ENCODE results near the gene ERBIN.
A peak's percentile ranks its signal among the peaks of the same experiment; 100 is the strongest.
"Not testable (repeated sequence)": the region's sequence is repeated elsewhere in the genome, so short reads cannot be mapped to it uniquely, and the experiment has no call there.

ERBIN gene

DNA sequence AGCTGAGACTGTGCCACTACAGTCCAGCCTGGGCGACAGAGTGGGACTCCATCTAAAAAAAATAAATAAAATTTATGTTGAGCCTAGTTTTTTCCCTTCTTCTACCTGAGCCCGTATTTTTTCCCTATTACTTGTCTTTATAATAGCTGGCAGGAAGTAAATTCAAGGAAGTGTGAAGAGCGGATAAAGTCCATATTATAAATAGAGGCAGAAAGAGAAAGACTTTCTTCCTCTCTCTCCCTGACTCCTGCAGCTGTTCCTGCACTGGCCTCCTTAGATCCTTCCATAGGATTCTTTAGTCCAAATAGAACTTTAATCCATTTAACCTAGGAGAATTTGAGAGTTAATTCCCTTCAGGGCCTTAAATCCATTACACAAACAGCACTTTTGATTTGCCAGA, 10.3 kb upstream of the ERBIN start:
- FAIRE-seq = no peak

GRCh38 chr5:65916636-65917035, 9.7 kb upstream of the ERBIN start:
- no peak for FAIRE-seq

DNA sequence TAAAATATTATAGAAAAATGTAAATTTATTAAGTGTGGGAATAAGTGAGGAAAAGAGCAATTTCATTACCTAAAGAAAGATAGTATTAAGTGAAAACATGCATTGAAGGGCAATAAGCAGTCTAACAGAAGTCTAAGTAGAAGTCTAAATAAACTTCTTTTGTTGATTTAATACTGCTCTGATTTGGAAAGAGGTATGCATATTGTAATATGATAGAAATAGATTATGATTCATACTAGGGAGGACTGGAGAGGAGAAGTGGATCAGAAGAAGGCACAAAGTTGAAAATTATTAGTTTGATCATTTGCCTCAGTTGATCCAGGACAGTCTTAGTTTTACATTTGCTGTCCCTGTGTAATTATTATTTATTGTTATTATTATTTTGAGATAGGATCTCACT, 6.6 kb upstream of the ERBIN start:
- FAIRE-seq = no peak

- no peak for FAIRE-seq
Observed at GRCh38 chr5:65923339-65923738, 3.0 kb upstream of the ERBIN start.

DNA sequence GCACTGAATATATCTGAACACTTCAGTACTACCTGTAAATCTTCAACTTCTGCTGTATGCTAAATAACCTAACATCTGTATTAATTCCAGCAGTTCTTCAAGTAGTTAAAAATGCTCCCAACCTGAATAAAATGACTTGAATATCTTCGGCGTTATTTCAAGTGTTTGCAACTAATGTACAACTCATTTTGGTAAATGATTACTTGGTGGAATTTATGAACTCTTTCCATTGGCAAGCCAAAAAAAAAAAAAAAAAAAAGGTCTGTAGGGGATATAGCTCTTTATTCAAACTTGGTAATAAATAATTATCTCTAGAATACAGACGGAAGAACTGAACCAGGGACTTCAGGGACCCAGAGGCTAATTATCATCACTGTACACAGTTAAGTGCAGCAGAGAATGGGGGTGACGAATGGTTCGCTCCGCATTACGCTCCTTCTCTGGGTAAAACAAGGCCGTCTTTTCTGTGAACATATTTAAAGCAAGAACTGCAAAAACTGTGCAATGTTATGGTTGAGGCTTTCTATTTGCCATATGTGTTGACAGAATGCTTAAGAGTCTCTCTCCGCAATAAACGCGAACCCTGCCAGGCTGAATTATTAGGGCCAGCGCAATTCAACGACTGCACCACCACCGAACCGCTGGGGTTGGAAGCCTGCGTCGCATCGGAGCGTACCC, 1.9 kb upstream of the ERBIN start:
- no peak for FAIRE-seq

GRCh38 chr5:65925044-65925600, 1.3 kb upstream of the ERBIN start:
- FAIRE-seq = no peak

- no peak for FAIRE-seq
Observed at GRCh38 chr5:65925601-65926275, 637 bp upstream of the ERBIN start.

DNA sequence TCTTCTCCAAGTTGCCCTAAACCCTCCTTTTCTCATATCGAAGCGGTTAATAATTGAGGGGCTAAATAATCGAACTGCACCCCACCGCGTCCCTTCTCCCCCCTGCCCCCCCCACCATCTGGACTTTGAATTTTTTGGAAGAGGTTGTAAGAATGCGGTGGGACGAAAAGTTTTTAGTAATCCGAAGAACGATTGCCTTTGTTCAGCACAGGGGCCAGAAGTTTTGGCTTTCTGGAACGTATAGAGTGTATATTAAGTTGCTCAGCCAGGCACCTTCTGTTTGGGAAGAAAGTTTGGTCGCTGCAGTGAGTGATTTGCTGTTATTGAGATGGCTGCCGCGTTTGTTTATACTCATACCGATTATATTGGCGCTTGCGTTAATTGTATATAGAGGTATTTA, 518 bp downstream of the ERBIN start:
- no peak for FAIRE-seq

- peak; percentile 90 for FAIRE-seq
Observed at GRCh38 chr5:65927503-65928321, 1.3 kb downstream of the ERBIN start.

DNA sequence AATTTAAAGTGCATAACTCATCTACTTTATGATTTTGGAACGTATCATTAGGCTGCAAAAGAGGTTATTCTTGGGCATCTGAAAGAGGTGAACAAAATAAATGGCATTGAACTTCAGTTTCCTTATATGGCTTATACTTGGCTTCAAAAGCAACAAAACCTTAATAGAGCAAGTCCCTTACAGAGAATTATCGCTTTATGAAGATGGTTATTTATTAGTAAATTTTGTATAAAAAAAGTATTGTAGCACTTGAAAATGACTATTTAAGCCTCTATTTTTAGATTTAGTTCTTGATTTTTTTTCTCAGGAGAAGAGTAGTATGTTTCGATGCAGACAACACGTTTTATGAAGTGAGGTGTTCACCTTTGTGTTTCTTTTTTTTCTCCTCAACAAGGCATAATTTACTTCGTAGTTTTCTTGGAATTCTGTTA, 2.0 kb downstream of the ERBIN start:
- peak; percentile 63 for FAIRE-seq

GRCh38 chr5:65928860-65929259, 2.5 kb downstream of the ERBIN start:
- no peak for FAIRE-seq

- no peak for FAIRE-seq
Observed at GRCh38 chr5:65932676-65933075, 6.3 kb downstream of the ERBIN start.

GRCh38 chr5:65933295-65933694, 6.9 kb downstream of the ERBIN start:
- no peak for FAIRE-seq

DNA sequence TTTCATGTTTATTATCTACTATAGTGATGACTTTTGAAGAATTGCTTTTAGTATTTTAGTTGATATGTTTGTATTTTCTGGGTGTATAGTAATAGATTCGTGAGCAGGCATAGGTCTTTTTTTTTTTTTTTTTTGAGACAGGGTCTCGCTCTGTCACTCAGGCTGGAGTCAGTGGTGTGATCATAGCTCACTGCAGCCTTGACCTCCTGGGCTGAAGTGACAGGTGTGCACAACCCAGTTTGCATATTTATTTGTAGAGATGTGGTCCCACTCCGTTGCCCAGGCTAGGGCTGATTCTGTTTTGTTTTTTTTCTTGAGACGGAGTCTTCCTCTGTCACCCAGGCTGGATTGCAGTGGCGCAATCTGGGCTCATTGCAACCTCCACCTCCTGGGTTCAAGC, 11.9 kb downstream of the ERBIN start:
- FAIRE-seq = no peak

DNA sequence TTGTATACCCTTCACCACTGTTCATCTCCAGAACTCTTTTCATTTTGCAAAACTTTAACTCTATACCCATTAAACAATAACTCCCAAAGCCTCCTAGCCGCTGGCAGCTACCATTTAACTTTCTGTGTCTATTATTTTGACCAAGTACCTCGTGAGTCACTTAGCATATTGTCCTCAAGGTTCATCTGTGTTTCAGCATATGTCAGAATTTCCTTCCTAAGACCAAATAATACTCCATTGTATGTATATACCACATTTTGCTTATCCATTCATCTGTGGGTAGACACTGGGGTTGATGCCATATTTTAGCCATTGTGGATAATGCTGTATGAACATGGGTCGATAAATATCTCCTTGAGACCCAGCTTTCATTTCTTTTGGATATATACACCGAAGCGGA, 17.4 kb downstream of the ERBIN start:
- no peak for FAIRE-seq

DNA sequence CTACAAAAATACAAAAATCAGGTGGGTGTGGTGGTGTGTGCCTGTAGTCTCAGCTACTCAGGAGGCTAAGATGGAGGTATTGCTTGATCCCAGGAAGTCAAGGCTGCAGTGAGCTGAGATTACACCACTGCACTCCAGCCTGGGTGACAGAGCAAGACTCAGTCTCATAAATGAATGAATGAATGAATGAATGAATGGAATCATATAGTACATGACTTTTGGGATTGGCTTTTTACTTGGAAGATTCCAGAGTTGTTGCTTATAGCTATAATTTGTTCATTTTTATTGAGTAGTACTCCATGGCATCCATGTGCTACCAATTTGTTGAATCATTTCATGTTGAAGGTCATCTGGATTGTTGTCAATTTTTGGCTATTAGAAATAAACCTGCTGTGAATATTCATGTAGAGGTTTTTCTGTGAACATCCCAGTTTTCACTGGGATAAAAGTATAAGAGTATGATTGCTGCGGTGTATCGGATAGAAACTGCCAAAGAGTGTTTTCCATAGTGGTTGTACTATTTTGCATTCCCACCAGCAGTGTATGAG, 19.9 kb downstream of the ERBIN start:
- FAIRE-seq = no peak

DNA sequence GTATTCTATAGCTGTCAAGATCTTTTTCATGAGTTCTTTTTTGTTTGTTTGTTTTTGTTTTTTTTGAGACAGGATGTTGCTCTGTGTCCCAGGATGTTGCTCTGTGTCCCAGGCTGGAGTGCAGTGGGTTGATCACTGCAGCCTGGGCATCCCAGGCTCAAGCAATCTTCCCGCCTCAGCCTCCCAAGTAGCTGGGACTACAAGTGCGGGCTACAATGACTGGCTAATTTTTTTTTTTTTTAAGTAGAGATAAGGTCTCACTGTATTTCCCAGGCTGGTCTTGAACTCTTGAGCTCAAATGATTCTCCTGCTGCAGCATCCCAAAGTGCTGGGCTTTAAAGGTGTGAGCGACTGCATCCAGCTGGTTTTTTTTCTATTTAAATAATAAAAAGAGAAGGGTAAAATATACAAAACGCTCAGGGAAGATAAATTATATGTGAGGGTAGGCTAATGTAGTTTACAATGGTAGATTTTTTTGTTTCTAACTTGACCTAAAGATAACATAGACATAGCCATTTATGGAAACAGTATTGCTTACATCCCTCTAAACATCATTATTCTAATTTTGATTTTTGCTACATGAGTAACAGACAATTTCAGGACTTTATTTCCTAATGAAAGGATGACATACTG, 21.9 kb downstream of the ERBIN start:
- no peak for FAIRE-seq

DNA sequence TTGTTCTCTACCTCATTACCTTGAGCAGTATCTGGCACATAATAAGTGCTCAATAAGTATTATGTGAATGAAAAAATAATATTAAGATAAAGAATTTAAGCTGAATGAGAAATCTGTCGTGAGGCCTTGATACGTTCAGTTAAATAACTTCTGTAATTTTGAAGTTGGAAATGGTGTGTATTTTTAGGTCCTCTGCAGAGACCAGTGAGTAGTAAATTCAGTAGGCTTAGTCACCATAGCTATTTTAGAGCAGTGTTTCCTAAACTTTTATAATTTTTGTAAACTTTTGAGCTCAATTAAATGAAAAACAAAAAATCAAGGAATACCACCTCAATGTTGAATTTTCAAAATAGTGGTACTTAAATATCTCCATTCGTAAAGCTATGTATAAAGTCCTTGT, 25.0 kb downstream of the ERBIN start:
- FAIRE-seq = no peak

GRCh38 chr5:65952259-65952658, 25.9 kb downstream of the ERBIN start:
- no peak for FAIRE-seq

GRCh38 chr5:65954200-65954599, 27.8 kb downstream of the ERBIN start:
- FAIRE-seq = no peak

DNA sequence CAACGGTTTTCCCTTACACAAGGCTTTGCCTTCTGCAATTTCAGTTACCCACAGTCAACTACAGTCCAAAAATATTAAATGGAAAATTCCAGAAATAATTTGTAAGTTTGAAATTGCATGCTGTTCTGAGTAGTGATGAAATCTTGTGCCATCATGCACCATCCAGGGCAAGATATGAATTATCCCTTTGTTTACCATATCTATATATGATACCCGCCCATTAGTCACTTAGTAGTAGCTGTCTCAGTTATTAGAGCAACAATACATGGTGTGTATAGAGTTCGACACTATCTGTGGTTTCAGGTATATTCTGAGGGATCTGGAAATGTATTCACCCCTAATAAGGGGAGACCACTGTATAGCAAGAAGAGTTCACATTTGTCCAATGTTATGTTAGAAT, 29.4 kb downstream of the ERBIN start:
- FAIRE-seq = no peak

DNA sequence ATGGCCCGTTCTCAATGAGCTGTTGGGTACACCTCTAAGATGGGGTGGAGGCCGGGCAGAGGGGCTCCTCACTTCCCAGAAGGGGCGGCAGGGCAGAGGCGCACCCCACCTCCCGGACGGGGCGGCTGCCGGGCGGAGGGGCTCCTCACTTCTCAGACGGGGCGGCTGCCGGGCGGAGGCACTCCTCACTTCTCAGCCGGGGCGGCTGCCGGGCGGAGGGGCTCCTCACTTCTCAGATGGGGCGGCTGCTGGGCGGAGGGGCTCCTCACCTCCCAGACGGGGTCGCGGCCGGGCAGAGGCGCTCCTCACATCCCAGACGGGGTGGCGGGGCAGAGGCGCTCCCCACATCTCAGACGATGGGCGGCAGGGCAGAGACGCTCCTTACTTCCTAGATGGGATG, 31.3 kb downstream of the ERBIN start:
- FAIRE-seq = not testable (repeated sequence)

DNA sequence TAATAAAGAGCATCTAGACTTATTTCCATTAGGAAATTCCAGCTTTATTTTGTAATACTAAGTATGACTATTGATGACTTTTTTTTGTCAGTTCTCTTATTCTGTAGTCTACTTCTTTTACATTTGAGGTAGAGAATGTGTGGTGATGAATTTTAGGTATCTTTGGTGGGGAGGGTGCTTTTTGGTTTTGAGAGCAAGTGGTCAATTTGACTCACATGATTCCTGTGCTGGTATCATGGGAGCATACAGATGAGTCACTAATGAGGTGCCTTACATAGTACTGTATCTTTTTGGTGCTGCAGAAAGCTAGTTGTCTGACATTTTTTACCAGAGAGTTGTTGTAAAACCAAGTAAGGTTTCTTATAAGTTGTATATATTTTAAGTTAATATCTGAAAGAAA, 35.3 kb downstream of the ERBIN start:
- FAIRE-seq = no peak

Measured in G401.6 (cell line).